GM23248 (cell line): ENCODE measurements around the gene RPL7L1.

Experiments
- EZH2 ChIP-seq: fragments of 200-600 bp; sonication (generic); IDR thresholded peaks from 2 replicates; pipeline ENCODE4 v1.6.1; 2018; ENCODE audit warnings: antibody characterized with exemption, mild to moderate bottlenecking; ENCODE audit not compliant: insufficient read depth, poor library complexity, severe bottlenecking
- EZH2phosphoT487 ChIP-seq: fragments of 200-600 bp; sonication (generic); IDR thresholded peaks from 2 replicates; pipeline ENCODE4 v1.6.1; 2018; ENCODE audit warnings: antibody characterized with exemption, moderate library complexity, mild to moderate bottlenecking, low read depth; ENCODE audit not compliant: insufficient read depth

GRCh38 chr6:42848700-42849099 lies 30.7 kb upstream of the RPL7L1 start:
- TF ChIP-seq EZH2: no peak
- TF ChIP-seq EZH2phosphoT487: no peak
